ENCODE measurements around the gene ATG5.

The ATG5 gene

DNA sequence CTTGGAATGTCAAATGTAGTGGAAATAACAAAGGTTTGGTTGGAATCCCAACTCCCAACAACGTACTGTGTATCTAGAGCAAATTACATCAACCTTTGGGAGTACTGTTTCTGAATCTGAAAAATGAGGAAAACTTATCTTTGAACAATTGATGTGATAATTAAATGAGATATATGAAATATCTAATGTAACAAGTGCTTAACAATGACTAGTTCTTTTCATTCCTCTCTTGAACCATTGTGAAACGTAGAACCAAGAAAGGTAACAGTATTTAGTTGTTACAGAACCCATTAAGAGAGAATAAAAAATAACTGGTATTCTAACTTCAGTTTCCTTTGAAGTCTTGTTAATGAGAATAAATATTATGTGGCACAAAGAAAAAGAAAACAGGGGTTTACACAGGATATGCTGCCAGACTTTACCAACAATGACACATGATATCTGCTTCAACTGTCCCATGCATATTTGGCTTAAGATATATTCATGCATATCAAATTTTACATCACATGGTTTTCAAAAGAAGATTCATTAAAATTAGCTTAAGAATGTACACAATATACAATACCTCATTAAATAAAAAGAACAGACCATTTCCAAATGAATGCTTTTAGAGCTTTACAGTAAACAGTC, 111.8 kb downstream of the ATG5 start:
- no peaks in the 10 kb centered on the region for H3K4me1 ChIP-seq (ENCODE audit: control insufficient read depth, low read length)
- H3F3A ChIP-seq (ENCODE audit: control insufficient read depth, insufficient read depth): no peaks in the 10 kb centered on the region
- H4K20me1 ChIP-seq (ENCODE audit: control insufficient read depth, insufficient read depth, low read depth, low read length): no peaks in the 10 kb centered on the region
- no peaks in the 10 kb centered on the region for H3K27me3 ChIP-seq (ENCODE audit: control insufficient read depth, low read length)
- no peak overlapping the region for H3K4me2 ChIP-seq (ENCODE audit: low read length)
- H3K4me3 ChIP-seq (ENCODE audit: low read length): no peak overlapping the region
- H3K27ac ChIP-seq (ENCODE audit: low read depth, low read length): no peak overlapping the region
- TF ChIP-seq, protein P1, sequence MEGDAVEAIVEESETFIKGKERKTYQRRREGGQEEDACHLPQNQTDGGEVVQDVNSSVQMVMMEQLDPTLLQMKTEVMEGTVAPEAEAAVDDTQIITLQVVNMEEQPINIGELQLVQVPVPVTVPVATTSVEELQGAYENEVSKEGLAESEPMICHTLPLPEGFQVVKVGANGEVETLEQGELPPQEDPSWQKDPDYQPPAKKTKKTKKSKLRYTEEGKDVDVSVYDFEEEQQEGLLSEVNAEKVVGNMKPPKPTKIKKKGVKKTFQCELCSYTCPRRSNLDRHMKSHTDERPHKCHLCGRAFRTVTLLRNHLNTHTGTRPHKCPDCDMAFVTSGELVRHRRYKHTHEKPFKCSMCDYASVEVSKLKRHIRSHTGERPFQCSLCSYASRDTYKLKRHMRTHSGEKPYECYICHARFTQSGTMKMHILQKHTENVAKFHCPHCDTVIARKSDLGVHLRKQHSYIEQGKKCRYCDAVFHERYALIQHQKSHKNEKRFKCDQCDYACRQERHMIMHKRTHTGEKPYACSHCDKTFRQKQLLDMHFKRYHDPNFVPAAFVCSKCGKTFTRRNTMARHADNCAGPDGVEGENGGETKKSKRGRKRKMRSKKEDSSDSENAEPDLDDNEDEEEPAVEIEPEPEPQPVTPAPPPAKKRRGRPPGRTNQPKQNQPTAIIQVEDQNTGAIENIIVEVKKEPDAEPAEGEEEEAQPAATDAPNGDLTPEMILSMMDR (IDR thresholded peaks at IDR 0.05; ENCODE audit: low read depth, low read length, poor library complexity, severe bottlenecking): no peak
- TF ChIP-seq EZH2phosphoT487 (IDR thresholded peaks at IDR 0.05; ENCODE audit: borderline replicate concordance, low read length): no peak
- H3K79me2 ChIP-seq (ENCODE audit: control insufficient read depth, low read length): no peaks in the 10 kb centered on the region
- no peaks in the 10 kb centered on the region for H3K9me3 ChIP-seq (ENCODE audit: control insufficient read depth, insufficient read depth, low read length)
- no peaks in the 10 kb centered on the region for H3K36me3 ChIP-seq (ENCODE audit: control insufficient read depth, low read length)
- no peaks in the 10 kb centered on the region for H3K9me2 ChIP-seq (replicated peaks; ENCODE audit: control insufficient read depth, low read length)

DNA sequence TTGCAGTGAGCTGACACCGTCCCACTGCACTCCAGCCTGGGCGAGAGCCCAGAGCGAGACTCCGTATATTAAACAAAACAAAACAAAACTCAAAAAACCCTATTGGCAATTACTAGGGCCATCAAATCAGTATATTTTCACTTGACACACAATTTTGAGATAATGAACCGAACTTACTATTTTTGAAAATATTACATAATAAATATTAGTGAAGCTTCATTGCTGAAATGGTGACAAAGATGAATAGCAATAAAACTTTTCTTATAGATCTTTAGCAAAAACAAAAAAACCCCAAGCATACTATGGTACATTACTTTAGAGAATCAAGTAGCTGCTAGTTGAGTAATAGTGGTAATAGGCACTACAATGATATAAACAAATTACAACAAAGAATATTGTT, 113.0 kb downstream of the ATG5 start:
- Histone ChIP-seq H3K4me1 (ENCODE audit: control insufficient read depth, low read length) (no peaks in the 10 kb centered on the region), H3K27me3 (ENCODE audit: control insufficient read depth, low read length) (no peaks in the 10 kb centered on the region), H4K20me1 (ENCODE audit: control insufficient read depth, insufficient read depth, low read depth, low read length) (no peaks in the 10 kb centered on the region), H3K9me2 (replicated peaks; ENCODE audit: control insufficient read depth, low read length) (no peaks in the 10 kb centered on the region), H3K4me3 (ENCODE audit: low read length) (no peak overlapping the region), H3F3A (ENCODE audit: control insufficient read depth, insufficient read depth) (no peaks in the 10 kb centered on the region), H3K79me2 (ENCODE audit: control insufficient read depth, low read length) (no peaks in the 10 kb centered on the region), H3K4me2 (ENCODE audit: low read length) (no peak overlapping the region), H3K36me3 (ENCODE audit: control insufficient read depth, low read length) (no peaks in the 10 kb centered on the region), H3K9me3 (ENCODE audit: control insufficient read depth, insufficient read depth, low read length) (no peaks in the 10 kb centered on the region), H3K27ac (ENCODE audit: low read depth, low read length) (no peak overlapping the region)
- no peak for TF ChIP-seq EZH2phosphoT487 (IDR thresholded peaks at IDR 0.05; ENCODE audit: borderline replicate concordance, low read length)
- TF ChIP-seq, protein P1 (IDR thresholded peaks at IDR 0.05; ENCODE audit: low read depth, low read length, poor library complexity, severe bottlenecking): no peak

DNA sequence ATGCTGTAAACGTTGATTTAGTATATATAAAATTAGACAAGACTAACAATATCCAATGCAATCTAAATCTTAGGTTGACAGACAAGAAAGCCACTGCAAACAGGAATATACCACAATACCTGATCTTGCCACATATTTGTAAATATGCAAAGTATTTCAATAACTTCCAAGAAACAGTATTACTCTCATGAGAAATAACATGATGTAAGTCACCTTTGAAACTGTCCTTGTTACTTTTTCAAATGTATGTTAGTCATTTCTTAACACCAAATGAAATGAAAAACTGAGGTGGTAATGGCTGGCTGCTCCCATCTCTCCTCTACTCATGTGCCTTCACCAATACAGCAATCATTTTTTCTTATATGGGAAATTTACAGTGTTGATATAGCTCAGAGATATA, 118.7 kb downstream of the ATG5 start:
- Histone ChIP-seq H3K36me3 (ENCODE audit: control insufficient read depth, low read length) (peaks cover 2% of the 10 kb centered on the region; the same call in 1 of the 2 replicates), H3K4me1 (ENCODE audit: control insufficient read depth, low read length) (no peaks in the 10 kb centered on the region), H3K27ac (ENCODE audit: low read depth, low read length) (no peak overlapping the region), H3K27me3 (ENCODE audit: control insufficient read depth, low read length) (no peaks in the 10 kb centered on the region), H3K9me2 (replicated peaks; ENCODE audit: control insufficient read depth, low read length) (no peaks in the 10 kb centered on the region), H3F3A (ENCODE audit: control insufficient read depth, insufficient read depth) (no peaks in the 10 kb centered on the region), H3K4me3 (ENCODE audit: low read length) (no peak overlapping the region), H3K9me3 (ENCODE audit: control insufficient read depth, insufficient read depth, low read length) (no peaks in the 10 kb centered on the region), H4K20me1 (ENCODE audit: control insufficient read depth, insufficient read depth, low read depth, low read length) (no peaks in the 10 kb centered on the region), H3K79me2 (ENCODE audit: control insufficient read depth, low read length) (no peaks in the 10 kb centered on the region), H3K4me2 (ENCODE audit: low read length) (no peak overlapping the region)
- no peak for TF ChIP-seq EZH2phosphoT487 (IDR thresholded peaks at IDR 0.05; ENCODE audit: borderline replicate concordance, low read length)
- TF ChIP-seq, protein P1 (IDR thresholded peaks at IDR 0.05; ENCODE audit: low read depth, low read length, poor library complexity, severe bottlenecking): no peak

All from DOHH2 (cell line).